Endodermal cell (in vitro differentiated cells): ENCODE results near the gene RAB35. TPM values are rescaled to one million over a fixed set of nuclear protein-coding genes. Genes with fewer than 3 reads are reported as not detected.

ENCODE experiments used
- DNase-seq: peaks from one replicate; pipeline ENCODE4 v3.0.0-alpha.2; 2017
- H3K27ac ChIP-seq: 2 replicates; pipeline ENCODE4 v1.5.1; 2013; ENCODE audit warnings: mild to moderate bottlenecking, low read depth, low read length, moderate library complexity
- H3K27me3 ChIP-seq: 2 replicates; pipeline ENCODE4 v1.6.1; 2013; ENCODE audit warnings: mild to moderate bottlenecking, low read length, moderate library complexity; ENCODE audit not compliant: insufficient read depth, control insufficient read depth, poor library complexity, severe bottlenecking
- H3K36me3 ChIP-seq: 2 replicates; pipeline ENCODE4 v1.7.0; 2013; ENCODE audit warnings: mild to moderate bottlenecking, low read length, moderate library complexity; ENCODE audit not compliant: control insufficient read depth, insufficient read depth
- H3K4me1 ChIP-seq: one replicate; pipeline ENCODE4 v1.7.0; 2013; ENCODE audit warnings: low read length; ENCODE audit not compliant: control insufficient read depth, insufficient read depth
- H3K4me3 ChIP-seq: 2 replicates; pipeline ENCODE4 v1.5.1; 2013; ENCODE audit warnings: mild to moderate bottlenecking, low read length, moderate library complexity
- H3K9ac ChIP-seq: 2 replicates; pipeline ENCODE4 v1.6.1; 2013; ENCODE audit warnings: mild to moderate bottlenecking, low read length, moderate library complexity; ENCODE audit not compliant: poor library complexity, severe bottlenecking; ENCODE audit errors: extremely low read depth
- H3K9me3 ChIP-seq: 2 replicates; pipeline ENCODE4 v1.6.1; 2013; ENCODE audit warnings: mild to moderate bottlenecking, low read length, moderate library complexity; ENCODE audit not compliant: control insufficient read depth
- H3K27ac Mint-ChIP-seq: 2 replicates; pipeline ENCODE4 v1.8.0; 2020; ENCODE audit warnings: mixed read lengths
- H3K27me3 Mint-ChIP-seq: 2 replicates; pipeline ENCODE4 v1.8.0; 2021; ENCODE audit warnings: mild to moderate bottlenecking, mixed read lengths; ENCODE audit not compliant: insufficient read depth
- H3K36me3 Mint-ChIP-seq: 2 replicates; pipeline ENCODE4 v1.8.0; 2020; ENCODE audit warnings: low read depth, mixed read lengths
- H3K4me1 Mint-ChIP-seq: 2 replicates; pipeline ENCODE4 v1.8.0; 2020; ENCODE audit warnings: mixed read lengths
- H3K4me3 Mint-ChIP-seq: 2 replicates; pipeline ENCODE4 v1.8.0; 2020; ENCODE audit warnings: mild to moderate bottlenecking, moderate library complexity, mixed read lengths
- H3K9me3 Mint-ChIP-seq: 2 replicates; pipeline ENCODE4 v1.8.0; 2020; ENCODE audit warnings: mild to moderate bottlenecking, mixed read lengths
- CTCF ChIP-seq: fragments of 200-600 bp; sonication (generic); conservative IDR thresholded peaks from 2 replicates; pipeline ENCODE4 v1.5.0; 2021; ENCODE audit warnings: antibody characterized with exemption, mild to moderate bottlenecking
- WGBS, 2 experiments: methylation state at CpG; one replicate each; pipeline versions ENCODE4 v1.1.5 to v1.1.7; 2013; ENCODE audit warnings: missing lambda C conversion rate in 2 of 2, mixed read lengths in 1 of 2; ENCODE audit not compliant: insufficient coverage in 1 of 2, insufficient read length in 1 of 2; 5-methylcytosine and 5-hydroxymethylcytosine counted together
- total RNA-seq, 2 donors: library from RNA; stranded (reverse); fragmentation: NEBNext Ultra II Directional in 1 of 2; extraction: Animal tissue kit (Norgen Biotek cat#: 25700) in 1 of 2; gene quantifications; 2 replicates in 1 of 2; 3 replicates in 1 of 2; pipeline ENCODE4 v1.2.1, GENCODE V29; 2021

The RAB35 gene
- total RNA-seq, 2 donors from 2014 or later = 32.4 to 36.6 TPM

- Histone ChIP-seq H3K4me1 (no peaks in the 10 kb centered on the region), H3K9ac (no peak overlapping the region), H3K36me3 (peaks cover 92% of the 10 kb centered on the region), H3K27ac (no peak overlapping the region), H3K27me3 (no peaks in the 10 kb centered on the region), H3K4me3 (no peak overlapping the region), H3K9me3 (no peaks in the 10 kb centered on the region)
- H3K9me3 Mint-ChIP-seq = no peaks in the 10 kb centered on the region
- DNase-seq = no peak
- TF ChIP-seq CTCF = no peak
- WGBS, 2 experiments = 95 to 96% methylated on average over 8 to 9 of the region's 9 CpGs
- H3K4me1 Mint-ChIP-seq = no peaks in the 10 kb centered on the region
- H3K36me3 Mint-ChIP-seq = peaks cover 93% of the 10 kb centered on the region
- H3K27ac Mint-ChIP-seq = peak overlapping the region; percentile 53
- H3K4me3 Mint-ChIP-seq = no peak overlapping the region
- no peaks in the 10 kb centered on the region for H3K27me3 Mint-ChIP-seq
These were observed 24.1 kb upstream of the RAB35 start for GRCh38 chr12:120140603-120141002.

- no peak for DNase-seq
- no peaks in the 10 kb centered on the region for H3K27me3 ChIP-seq
- no peak overlapping the region for H3K9ac ChIP-seq
- TF ChIP-seq CTCF = no peak
- no peaks in the 10 kb centered on the region for H3K4me1 ChIP-seq
- WGBS, 2 experiments = 93 to 95% methylated on average over 3 to 5 of the region's 5 CpGs
- Mint-ChIP-seq H3K4me1 (no peaks in the 10 kb centered on the region), H3K4me3 (no peak overlapping the region), H3K36me3 (peaks cover 91% of the 10 kb centered on the region), H3K27ac (peak overlapping the region; percentile 40), H3K27me3 (no peaks in the 10 kb centered on the region), H3K9me3 (no peaks in the 10 kb centered on the region)
- peaks cover 90% of the 10 kb centered on the region for H3K36me3 ChIP-seq
- no peaks in the 10 kb centered on the region for H3K9me3 ChIP-seq
- no peak overlapping the region for H3K4me3 ChIP-seq
- H3K27ac ChIP-seq = no peak overlapping the region
These were observed 23.4 kb upstream of the RAB35 start for GRCh38 chr12:120139958-120140357.

GRCh38 chr12:120138366-120138765 is 21.8 kb upstream of the RAB35 start:
- Mint-ChIP-seq H3K4me1 (no peaks in the 10 kb centered on the region), H3K4me3 (no peak overlapping the region), H3K27ac (no peak overlapping the region), H3K27me3 (no peaks in the 10 kb centered on the region), H3K9me3 (no peaks in the 10 kb centered on the region), H3K36me3 (peaks cover 90% of the 10 kb centered on the region)
- Histone ChIP-seq H3K4me1 (no peaks in the 10 kb centered on the region), H3K9me3 (no peaks in the 10 kb centered on the region), H3K9ac (no peak overlapping the region), H3K4me3 (no peak overlapping the region), H3K36me3 (peaks cover 90% of the 10 kb centered on the region), H3K27me3 (no peaks in the 10 kb centered on the region), H3K27ac (no peak overlapping the region)
- no peak for DNase-seq
- 93 to 98% methylated on average over 8 to 9 of the region's 9 CpGs for WGBS, 2 experiments
- no peak for TF ChIP-seq CTCF
